HepG2 (cell line): ENCODE data around the gene ANKRD66. TPM values are rescaled to one million over a fixed set of nuclear protein-coding genes. Genes with fewer than 3 reads are reported as not detected.

ENCODE experiments used
- ATAC-seq: fragments of 200-7000 bp; cut with Tn5 transposase; 3 replicates; pipeline ENCODE4 v1.9.1; 2020; ENCODE audit warnings: mild to moderate bottlenecking, moderate library complexity
- BruUV-seq: library from RNA; stranded (reverse); fragments of 400-500 nt; replicated peaks from 2 replicates; lab custom pipeline; 2021; lab: Mats Ljungman, UMichigan
- CTCF ChIA-PET: fragments of 300-600 bp; formaldehyde crosslinking; extraction: SDS; loops from one replicate; lab custom pipeline; 2021; ENCODE audit warnings: low total read pairs, inconsistent platforms, low intra/inter-chr PET ratio; lab: Yijun Ruan, JAX
- POLR2A ChIA-PET: fragments of 350-600 bp; sonication (Branson Sonifier 250); formaldehyde crosslinking; loops from one replicate; lab custom pipeline; 2020; ENCODE audit warnings: antibody characterized with exemption, inconsistent platforms; lab: Yijun Ruan, JAX
- DNase-seq: peaks from one replicate; pipeline ENCODE4 v3.0.0-alpha.2; 2015; ENCODE audit warnings: low spot score
- FAIRE-seq: peaks from 3 replicates; lab custom pipeline; 2011; peaks lifted over from hg19 to GRCh38; lab: Jason Lieb, UNC
- H2AFZ ChIP-seq: one replicate; pipeline ENCODE4 v1.6.1; 2011; ENCODE audit warnings: low read length, inconsistent platforms
- H3K27ac ChIP-seq: fragments of 300-600 bp; 3 replicates; pipeline ENCODE4 v1.8.0; 2011; ENCODE audit warnings: mixed run types, mild to moderate bottlenecking, mixed read lengths, low read length, inconsistent platforms; ENCODE audit not compliant: insufficient read depth; ENCODE audit errors: extremely low read length
- H3K27me3 ChIP-seq, 2 experiments: fragments of 200-600 bp in 1 of 2; 2 replicates in 1 of 2; 3 replicates in 1 of 2; pipeline versions ENCODE4 v1.6.0 to v1.8.0; 2011; ENCODE audit warnings: low read length in 2 of 2, mild to moderate bottlenecking in 2 of 2, moderate library complexity in 2 of 2, inconsistent platforms in 1 of 2; ENCODE audit not compliant: insufficient read depth in 2 of 2, control insufficient read depth in 1 of 2
- H3K36me3 ChIP-seq, 2 experiments: fragments of 200-600 bp in 1 of 2; replicated peaks in 1 of 2; 2 replicates in 1 of 2; 3 replicates in 1 of 2; pipeline versions ENCODE4 v1.5.1 to v1.8.0; 2011; ENCODE audit warnings: low read length in 2 of 2, inconsistent platforms in 1 of 2; ENCODE audit not compliant: insufficient read depth in 2 of 2, control insufficient read depth in 1 of 2
- H3K4me1 ChIP-seq: 2 replicates; pipeline ENCODE4 v1.5.1; 2012; ENCODE audit warnings: low read length, inconsistent platforms; ENCODE audit not compliant: insufficient read depth
- H3K4me2 ChIP-seq: 2 replicates; pipeline ENCODE4 v1.6.0; 2011; ENCODE audit warnings: low read depth, low read length, inconsistent platforms
- H3K4me3 ChIP-seq, 3 experiments: fragments of 200-600 bp in 1 of 3; sonication (generic), shearing (Covaris generic) in 1 of 3; replicated peaks in 1 of 3; 2 replicates each; pipeline ENCODE4 v1.5.1; 2011 to 2016; ENCODE audit warnings: low read length in 3 of 3, inconsistent platforms in 2 of 3, low read depth in 2 of 3, mild to moderate bottlenecking in 2 of 3, control low read depth in 1 of 3, mixed read lengths in 1 of 3; ENCODE audit not compliant: insufficient read depth in 1 of 3
- H3K79me2 ChIP-seq: one replicate; pipeline ENCODE4 v1.6.1; 2011; ENCODE audit warnings: low read length, inconsistent platforms; ENCODE audit not compliant: insufficient read depth
- H3K9ac ChIP-seq: 2 replicates; pipeline ENCODE4 v1.6.0; 2011; ENCODE audit warnings: mild to moderate bottlenecking, low read depth, low read length, inconsistent platforms; ENCODE audit not compliant: insufficient read depth
- H3K9me3 ChIP-seq: 2 replicates; pipeline ENCODE4 v1.5.1; 2012; ENCODE audit warnings: mild to moderate bottlenecking, low read length
- H4K20me1 ChIP-seq: 2 replicates; pipeline ENCODE4 v1.6.0; 2011; ENCODE audit warnings: inconsistent platforms, mild to moderate bottlenecking, low read length, moderate library complexity; ENCODE audit not compliant: insufficient read depth
- HINFP ChIP-seq: sonication (generic); formaldehyde crosslinking; IDR thresholded peaks from 2 replicates; pipeline ENCODE4 v1.4.0; 2020; ENCODE audit warnings: low read depth, mild to moderate bottlenecking, missing genetic modification reagents
- HNRNPK ChIP-seq: fragments of 200-400 bp; formaldehyde crosslinking; IDR thresholded peaks from 2 replicates; pipeline ENCODE4 v1.6.1; 2018; ENCODE audit warnings: low read length, low read depth, moderate library complexity, mild to moderate bottlenecking; ENCODE audit not compliant: poor library complexity, severe bottlenecking
- HOXA7 ChIP-seq: sonication (generic); formaldehyde crosslinking; IDR thresholded peaks from 2 replicates; pipeline ENCODE4 v1.8.1; 2022; ENCODE audit warnings: mild to moderate bottlenecking, missing genetic modification reagents, moderate library complexity
- NR2F6 ChIP-seq, 2 experiments: IDR thresholded peaks; 2 replicates each; pipeline ENCODE4 v1.6.1; 2016; ENCODE audit warnings: antibody characterized with exemption in 1 of 2, mild to moderate bottlenecking in 1 of 2
- ONECUT2 ChIP-seq: sonication (generic); formaldehyde crosslinking; IDR thresholded peaks from 2 replicates; pipeline ENCODE4 v1.4.0; 2020; ENCODE audit warnings: missing genetic modification reagents
- ZNF17 ChIP-seq: sonication (generic); formaldehyde crosslinking; IDR thresholded peaks from 2 replicates; pipeline ENCODE4 v1.5.0; 2020; ENCODE audit warnings: mild to moderate bottlenecking, missing genetic modification reagents
- ZNF230 ChIP-seq: sonication (generic); formaldehyde crosslinking; IDR thresholded peaks from 2 replicates; pipeline ENCODE4 v1.4.0; 2020; ENCODE audit warnings: mild to moderate bottlenecking, missing genetic modification reagents
- ZNF260 ChIP-seq: sonication (generic); formaldehyde crosslinking; IDR thresholded peaks from 2 replicates; pipeline ENCODE4 v1.4.0; 2020; ENCODE audit warnings: missing genetic modification reagents, low read depth, mild to moderate bottlenecking, borderline replicate concordance
- ZNF557 ChIP-seq: sonication (generic); formaldehyde crosslinking; IDR thresholded peaks from 2 replicates; pipeline ENCODE4 v1.4.0; 2020; ENCODE audit warnings: missing genetic modification reagents
- ZNF562 ChIP-seq: sonication (generic); formaldehyde crosslinking; IDR thresholded peaks from 2 replicates; pipeline ENCODE4 v1.8.0; 2022; ENCODE audit warnings: missing genetic modification reagents, borderline replicate concordance
- ZNF576 ChIP-seq: sonication (generic); formaldehyde crosslinking; IDR thresholded peaks from 2 replicates; pipeline ENCODE4 v1.4.0; 2020; ENCODE audit warnings: mild to moderate bottlenecking, missing genetic modification reagents
- ZSCAN22 ChIP-seq: sonication (generic); formaldehyde crosslinking; IDR thresholded peaks from 2 replicates; pipeline ENCODE4 v1.4.0; 2020; ENCODE audit warnings: mild to moderate bottlenecking, missing genetic modification reagents
- WGBS: methylation state at CpG from one replicate; pipeline ENCODE4 v1.1.6; 2017; ENCODE audit warnings: low lambda C conversion rate; 5-methylcytosine and 5-hydroxymethylcytosine counted together
- in situ Hi-C: cut with HindIII; loops from 2 replicates; pipeline ENCODE4 v1.10.0; 2017; ENCODE audit warnings: low pct_unique_long_range_greater_than_20kb; ENCODE audit not compliant: extremely low pct_ligation_motif_present
- intact Hi-C: fragments of 100-400 bp; cut with micrococcal nuclease; formaldehyde crosslinking; loops from one replicate; pipeline ENCODE4 v1.10.0; 2022; ENCODE audit not compliant: unreplicated experiment
- polyA plus RNA-seq, 8 experiments: library from polyadenylated mRNA; depleted of rRNA in 3 of 8; stranded (reverse) in 7 of 8; unstranded in 1 of 8; fragments of >200 nt; fragmentation: Illumina TruSeq in 4 of 8; extraction: Trizol in 4 of 8; gene quantifications; 2 replicates each; pipeline versions ENCODE4 v1.2.1 to v1.2.3, GENCODE V29; 2011 to 2016; ENCODE audit warnings: low read depth in 4 of 8, missing spikeins in 1 of 8, mixed read lengths in 1 of 8; ENCODE audit not compliant: insufficient read depth in 1 of 8
- total RNA-seq, 5 experiments: library from RNA; depleted of rRNA; stranded (reverse); fragments of >200 nt; fragmentation: Illumina TruSeq; extraction: Trizol; gene quantifications; 2 replicates each; pipeline ENCODE4 v1.2.3, GENCODE V29; 2016; ENCODE audit warnings: low read depth in 1 of 5
- TF ChIP-seq, protein P1 (sequence below): sonication (generic); formaldehyde crosslinking; IDR thresholded peaks from 2 replicates; pipeline ENCODE4 v1.5.0; 2020; ENCODE audit warnings: missing genetic modification reagents

The ANKRD66 gene
- total and polyA plus RNA-seq, 2 of the 13 experiments (the other 11 are each of a cell fraction or from before 2014, with no cell fraction given), result not detected

DNA sequence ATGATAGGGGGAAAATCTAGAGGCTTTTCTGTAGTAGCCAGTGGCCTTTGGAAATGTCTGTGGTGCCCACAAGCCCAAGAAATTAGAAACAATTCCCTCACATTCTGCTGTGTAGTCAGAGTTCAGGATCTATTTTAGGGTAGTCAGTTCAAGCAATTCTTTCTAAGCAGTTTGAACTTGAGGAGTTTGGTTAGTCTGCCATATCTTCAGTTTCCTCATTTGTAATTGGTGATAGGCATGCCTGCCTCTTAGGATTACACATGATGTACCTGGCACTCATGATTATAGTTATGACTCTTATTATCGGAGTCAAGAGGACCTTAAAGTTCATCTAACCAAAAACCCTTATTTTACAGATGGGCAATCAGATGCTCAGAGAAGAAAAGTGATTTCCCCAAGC is 25.3 kb downstream of the ANKRD66 start:
- ChIA-PET POLR2A (no interaction called here), CTCF (no interaction called here)
- H3K4me2 ChIP-seq, result no peak overlapping the region
- intact Hi-C loops (no loop called here), in situ Hi-C loops (no loop called here)
- no peaks in the 10 kb centered on the region for H4K20me1 ChIP-seq
- no peak overlapping the region for H3K27ac ChIP-seq
- 0 out of 2 replicates have a peak, but pooled peaks cover 7% of the 10 kb centered on the region for H3K9me3 ChIP-seq
- no peak for ATAC-seq
- no peaks in the 10 kb centered on the region for H3K27me3 ChIP-seq
- no TSS peak for BruUV-seq
- WGBS, result 74% methylated on average over 1 of the region's 1 CpG
- H3K36me3 ChIP-seq, result no peaks in the 10 kb centered on the region
- H3K4me1 ChIP-seq, result peaks cover 8% of the 10 kb centered on the region; the same call in 1 of the 2 replicates
- TF ChIP-seq ONECUT2 (CRISPR knock-in tag), result no peak
- no peak for TF ChIP-seq ZNF230 (CRISPR knock-in tag)
- TF ChIP-seq ZNF562, result no peak
- no peak for TF ChIP-seq HOXA7 (CRISPR knock-in tag)
- no peak for TF ChIP-seq NR2F6 (IDR thresholded peaks at IDR 0.05)
- no peak for TF ChIP-seq NR2F6 (CRISPR knock-in tag; IDR thresholded peaks at IDR 0.05)
- no peak for TF ChIP-seq ZNF557 (CRISPR knock-in tag)
- TF ChIP-seq ZNF576, result no peak
- TF ChIP-seq, protein P1, sequence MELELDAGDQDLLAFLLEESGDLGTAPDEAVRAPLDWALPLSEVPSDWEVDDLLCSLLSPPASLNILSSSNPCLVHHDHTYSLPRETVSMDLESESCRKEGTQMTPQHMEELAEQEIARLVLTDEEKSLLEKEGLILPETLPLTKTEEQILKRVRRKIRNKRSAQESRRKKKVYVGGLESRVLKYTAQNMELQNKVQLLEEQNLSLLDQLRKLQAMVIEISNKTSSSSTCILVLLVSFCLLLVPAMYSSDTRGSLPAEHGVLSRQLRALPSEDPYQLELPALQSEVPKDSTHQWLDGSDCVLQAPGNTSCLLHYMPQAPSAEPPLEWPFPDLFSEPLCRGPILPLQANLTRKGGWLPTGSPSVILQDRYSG (CRISPR knock-in tag), result no peak
- TF ChIP-seq HNRNPK, result no peak
- no peak for TF ChIP-seq HINFP (CRISPR knock-in tag)
- TF ChIP-seq ZNF260 (CRISPR knock-in tag), result no peak
- no peak for TF ChIP-seq ZSCAN22
- no peak for TF ChIP-seq ZNF17 (CRISPR knock-in tag)
- H3K79me2 ChIP-seq, result no peaks in the 10 kb centered on the region
- no peak for DNase-seq
- no peak overlapping the region for H2AFZ ChIP-seq
- no peak overlapping the region for H3K9ac ChIP-seq
- no peak for FAIRE-seq
- H3K4me3 ChIP-seq, result no peak overlapping the region
